Liver (tissue), 9 donors: ENCODE measurements around the gene SHOX. TPM values are rescaled to one million over a fixed set of nuclear protein-coding genes. Genes with fewer than 3 reads are reported as not detected.
"Not testable (repeated sequence)": the region's sequence is repeated elsewhere in the genome, so short reads cannot be mapped to it uniquely, and the experiment has no call there.

Source experiments
- DNase-seq: peaks from one replicate; pipeline ENCODE4 v3.0.0-alpha.2; 2017; ENCODE audit warnings: low spot score
- H3K27ac ChIP-seq, 2 donors: one replicate each; pipeline ENCODE4 v1.7.0; 2013; ENCODE audit warnings: inconsistent platforms in 2 of 2, low read length in 2 of 2, control low read depth in 1 of 2, low read depth in 1 of 2, mild to moderate bottlenecking in 1 of 2
- H3K27me3 ChIP-seq, 4 donors: one replicate each; pipeline versions ENCODE4 v1.6.1 to v1.7.0; 2013; ENCODE audit warnings: low read length in 3 of 4, inconsistent platforms in 1 of 4, mild to moderate bottlenecking in 1 of 4, moderate library complexity in 1 of 4; ENCODE audit not compliant: control insufficient read depth in 4 of 4, insufficient read depth in 4 of 4
- H3K36me3 ChIP-seq, 4 donors: one replicate each; pipeline versions ENCODE4 v1.6.1 to v1.7.0; 2013; ENCODE audit warnings: low read length in 3 of 4, mild to moderate bottlenecking in 3 of 4, low read depth in 1 of 4, moderate library complexity in 1 of 4; ENCODE audit not compliant: control insufficient read depth in 4 of 4, insufficient read depth in 3 of 4
- H3K4me1 ChIP-seq, 4 donors: one replicate each; pipeline versions ENCODE4 v1.6.1 to v1.7.0; 2013; ENCODE audit warnings: low read length in 3 of 4, mild to moderate bottlenecking in 3 of 4, moderate library complexity in 1 of 4; ENCODE audit not compliant: control insufficient read depth in 4 of 4, insufficient read depth in 4 of 4
- H3K4me3 ChIP-seq, 3 donors: one replicate each; pipeline versions ENCODE4 v1.6.1 to v1.7.0; 2013; ENCODE audit warnings: low read length in 3 of 3, control low read depth in 1 of 3, low read depth in 1 of 3, mild to moderate bottlenecking in 1 of 3
- H3K9ac ChIP-seq, 2 donors: one replicate each; pipeline ENCODE4 v1.7.0; 2013; ENCODE audit warnings: low read length in 2 of 2, mild to moderate bottlenecking in 2 of 2, moderate library complexity in 2 of 2, control low read depth in 1 of 2, low read depth in 1 of 2
- H3K9me3 ChIP-seq, 4 donors: one replicate each; pipeline versions ENCODE4 v1.6.1 to v1.7.0; 2013; ENCODE audit warnings: low read length in 3 of 4; ENCODE audit not compliant: control insufficient read depth in 4 of 4
- EGR1 ChIP-seq, 2 donors: IDR thresholded peaks; 2 replicates each; pipeline ENCODE4 v1.6.1; 2016 to 2018; ENCODE audit warnings: antibody characterized with exemption in 2 of 2, low read depth in 2 of 2
- FOXA1 ChIP-seq: IDR thresholded peaks from 2 replicates; pipeline ENCODE4 v1.6.1; 2016; ENCODE audit warnings: antibody characterized with exemption
- FOXA2 ChIP-seq: IDR thresholded peaks from 2 replicates; pipeline ENCODE4 v1.6.1; 2016; ENCODE audit warnings: antibody characterized with exemption
- GABPA ChIP-seq, 2 donors: IDR thresholded peaks in 1 of 2; conservative IDR thresholded peaks in 1 of 2; 2 replicates each; pipeline ENCODE4 v1.6.1; 2016; ENCODE audit warnings: antibody characterized with exemption in 2 of 2, mild to moderate bottlenecking in 1 of 2, moderate library complexity in 1 of 2
- HNF4A ChIP-seq, 2 donors: conservative IDR thresholded peaks; 2 replicates each; pipeline ENCODE4 v1.6.1; 2016; ENCODE audit warnings: antibody characterized with exemption in 2 of 2, mild to moderate bottlenecking in 2 of 2
- HNF4G ChIP-seq: IDR thresholded peaks from 2 replicates; pipeline ENCODE4 v1.6.1; 2016; ENCODE audit warnings: antibody characterized with exemption
- JUND ChIP-seq, 2 donors: IDR thresholded peaks; 2 replicates each; pipeline ENCODE4 v1.6.1; 2016; ENCODE audit warnings: antibody characterized with exemption in 2 of 2
- NR2F2 ChIP-seq: IDR thresholded peaks from 2 replicates; pipeline ENCODE4 v1.6.1; 2016; ENCODE audit warnings: antibody characterized with exemption
- RAD21 ChIP-seq, 2 donors: IDR thresholded peaks; 2 replicates each; pipeline ENCODE4 v1.6.1; 2016; ENCODE audit warnings: antibody characterized with exemption in 2 of 2, mild to moderate bottlenecking in 2 of 2
- RXRA ChIP-seq, 2 donors: IDR thresholded peaks; 2 replicates each; pipeline ENCODE4 v1.6.1; 2017 to 2018; ENCODE audit warnings: antibody characterized with exemption in 2 of 2, mild to moderate bottlenecking in 1 of 2
- SP1 ChIP-seq: IDR thresholded peaks from 2 replicates; pipeline ENCODE4 v1.6.1; 2018; ENCODE audit warnings: antibody characterized with exemption, mild to moderate bottlenecking
- TAF1 ChIP-seq: conservative IDR thresholded peaks from 2 replicates; pipeline ENCODE4 v1.6.1; 2016; ENCODE audit warnings: antibody characterized with exemption, mild to moderate bottlenecking
- WGBS: extraction: QIAGEN DNeasy Blood & Tissue Kit; methylation state at CpG from one replicate; pipeline ENCODE4 v1.1.7; 2013; 5-methylcytosine and 5-hydroxymethylcytosine counted together
- polyA plus RNA-seq, 2 donors: library from polyadenylated mRNA; stranded (reverse) in 1 of 2; unstranded in 1 of 2; fragments of 200-250 nt in 1 of 2; fragments of >200 nt in 1 of 2; fragmentation: Nextera tagmentation in 1 of 2; extraction: Ambion mirVana in 1 of 2; gene quantifications; one replicate each; pipeline versions ENCODE4 v1.2.1 to v1.2.3, GENCODE V29; 2013 to 2015
- total RNA-seq, 2 donors: library from RNA; depleted of rRNA; stranded (reverse); fragments of >200 nt; gene quantifications; one replicate each; pipeline ENCODE4 v1.2.3, GENCODE V29; 2014
- TF ChIP-seq, protein P1 (sequence below): IDR thresholded peaks from 2 replicates; pipeline ENCODE4 v1.6.1; 2016; ENCODE audit warnings: antibody characterized with exemption, mild to moderate bottlenecking
- TF ChIP-seq, protein P2 (sequence below): fragments of 150-350 bp; IDR thresholded peaks from 2 replicates; pipeline ENCODE4 v1.5.1; 2017; ENCODE audit warnings: improper control_type of control experiment, low read depth, low read length; ENCODE audit not compliant: missing input control
- TF ChIP-seq, protein P3 (sequence below): IDR thresholded peaks from 2 replicates; pipeline ENCODE4 v1.6.1; 2016; ENCODE audit warnings: antibody characterized with exemption
- TF ChIP-seq, protein P4 (sequence below): IDR thresholded peaks from 2 replicates; pipeline ENCODE4 v1.6.1; 2016; ENCODE audit warnings: antibody characterized with exemption
- TF ChIP-seq, protein P5 (sequence below): IDR thresholded peaks from 2 replicates; pipeline ENCODE4 v1.6.1; 2016; ENCODE audit warnings: antibody characterized with exemption
- donor health status: healthy.
- donor health status: healthy.
- donor health status: healthy.
- donor health status: healthy.
- donor health status: healthy.

The SHOX gene
- total and polyA plus RNA-seq, 4 donors = not detected

DNA sequence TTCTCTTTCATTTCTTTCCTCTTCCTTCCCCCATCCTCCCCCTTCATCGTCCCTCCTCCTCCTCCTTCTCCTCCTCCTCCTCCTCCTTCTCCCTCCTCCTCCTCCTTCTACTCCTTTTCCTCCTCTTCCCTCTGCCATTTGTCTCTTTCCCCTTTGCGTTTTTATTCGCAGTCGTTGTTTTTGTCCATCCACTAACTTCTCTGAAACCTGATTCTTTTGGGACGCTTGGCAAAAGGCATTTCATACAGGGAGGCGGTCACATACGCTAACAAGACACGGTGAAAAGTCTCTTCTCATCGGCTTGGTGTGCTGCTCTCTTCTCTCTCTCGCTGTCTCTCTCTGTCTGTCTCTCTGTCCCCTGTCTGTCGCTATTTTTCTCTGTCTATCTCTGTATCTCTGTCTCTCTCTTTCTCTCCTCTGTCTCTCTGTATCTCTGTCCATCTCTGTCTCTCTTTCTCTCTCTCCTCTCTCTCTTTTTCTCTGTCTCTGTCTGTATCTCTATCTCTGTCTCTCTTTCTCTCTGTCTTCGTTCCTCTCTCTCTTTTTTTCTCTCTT is 5.4 kb upstream of the SHOX start:
- H3K36me3 ChIP-seq = no peaks in the 10 kb centered on the region
- H3K4me1 ChIP-seq = peaks cover 0 to 7% (median 0%) of the 10 kb centered on the region in 4 donors
- H3K9me3 ChIP-seq = no peaks in the 10 kb centered on the region
- 12% methylated on average over 12 of the region's 12 CpGs for WGBS
- H3K9ac ChIP-seq = no peak overlapping the region
- H3K4me3 ChIP-seq = no peak overlapping the region
- peaks cover 0 to 15% (median 8%) of the 10 kb centered on the region in 4 donors for H3K27me3 ChIP-seq
- TF ChIP-seq HNF4G (no peak), TAF1 (no peak), EGR1 (IDR thresholded peaks at IDR 0.05; ENCODE audit: low read depth in 2 of 2) (no peak), FOXA2 (no peak), RAD21 (IDR thresholded peaks at IDR 0.05) (no peak), SP1 (no peak), FOXA1 (no peak), NR2F2 (no peak), GABPA (IDR thresholded peaks at IDR 0.05 in 1 of 2, conservative IDR thresholded peaks at IDR 0.05 in 1 of 2) (no peak), RXRA (IDR thresholded peaks at IDR 0.05) (no peak), JUND (IDR thresholded peaks at IDR 0.05) (no peak), HNF4A (conservative IDR thresholded peaks at IDR 0.05) (no peak)
- TF ChIP-seq, protein P1, sequence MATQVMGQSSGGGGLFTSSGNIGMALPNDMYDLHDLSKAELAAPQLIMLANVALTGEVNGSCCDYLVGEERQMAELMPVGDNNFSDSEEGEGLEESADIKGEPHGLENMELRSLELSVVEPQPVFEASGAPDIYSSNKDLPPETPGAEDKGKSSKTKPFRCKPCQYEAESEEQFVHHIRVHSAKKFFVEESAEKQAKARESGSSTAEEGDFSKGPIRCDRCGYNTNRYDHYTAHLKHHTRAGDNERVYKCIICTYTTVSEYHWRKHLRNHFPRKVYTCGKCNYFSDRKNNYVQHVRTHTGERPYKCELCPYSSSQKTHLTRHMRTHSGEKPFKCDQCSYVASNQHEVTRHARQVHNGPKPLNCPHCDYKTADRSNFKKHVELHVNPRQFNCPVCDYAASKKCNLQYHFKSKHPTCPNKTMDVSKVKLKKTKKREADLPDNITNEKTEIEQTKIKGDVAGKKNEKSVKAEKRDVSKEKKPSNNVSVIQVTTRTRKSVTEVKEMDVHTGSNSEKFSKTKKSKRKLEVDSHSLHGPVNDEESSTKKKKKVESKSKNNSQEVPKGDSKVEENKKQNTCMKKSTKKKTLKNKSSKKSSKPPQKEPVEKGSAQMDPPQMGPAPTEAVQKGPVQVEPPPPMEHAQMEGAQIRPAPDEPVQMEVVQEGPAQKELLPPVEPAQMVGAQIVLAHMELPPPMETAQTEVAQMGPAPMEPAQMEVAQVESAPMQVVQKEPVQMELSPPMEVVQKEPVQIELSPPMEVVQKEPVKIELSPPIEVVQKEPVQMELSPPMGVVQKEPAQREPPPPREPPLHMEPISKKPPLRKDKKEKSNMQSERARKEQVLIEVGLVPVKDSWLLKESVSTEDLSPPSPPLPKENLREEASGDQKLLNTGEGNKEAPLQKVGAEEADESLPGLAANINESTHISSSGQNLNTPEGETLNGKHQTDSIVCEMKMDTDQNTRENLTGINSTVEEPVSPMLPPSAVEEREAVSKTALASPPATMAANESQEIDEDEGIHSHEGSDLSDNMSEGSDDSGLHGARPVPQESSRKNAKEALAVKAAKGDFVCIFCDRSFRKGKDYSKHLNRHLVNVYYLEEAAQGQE = no peak
- TF ChIP-seq, protein P2, sequence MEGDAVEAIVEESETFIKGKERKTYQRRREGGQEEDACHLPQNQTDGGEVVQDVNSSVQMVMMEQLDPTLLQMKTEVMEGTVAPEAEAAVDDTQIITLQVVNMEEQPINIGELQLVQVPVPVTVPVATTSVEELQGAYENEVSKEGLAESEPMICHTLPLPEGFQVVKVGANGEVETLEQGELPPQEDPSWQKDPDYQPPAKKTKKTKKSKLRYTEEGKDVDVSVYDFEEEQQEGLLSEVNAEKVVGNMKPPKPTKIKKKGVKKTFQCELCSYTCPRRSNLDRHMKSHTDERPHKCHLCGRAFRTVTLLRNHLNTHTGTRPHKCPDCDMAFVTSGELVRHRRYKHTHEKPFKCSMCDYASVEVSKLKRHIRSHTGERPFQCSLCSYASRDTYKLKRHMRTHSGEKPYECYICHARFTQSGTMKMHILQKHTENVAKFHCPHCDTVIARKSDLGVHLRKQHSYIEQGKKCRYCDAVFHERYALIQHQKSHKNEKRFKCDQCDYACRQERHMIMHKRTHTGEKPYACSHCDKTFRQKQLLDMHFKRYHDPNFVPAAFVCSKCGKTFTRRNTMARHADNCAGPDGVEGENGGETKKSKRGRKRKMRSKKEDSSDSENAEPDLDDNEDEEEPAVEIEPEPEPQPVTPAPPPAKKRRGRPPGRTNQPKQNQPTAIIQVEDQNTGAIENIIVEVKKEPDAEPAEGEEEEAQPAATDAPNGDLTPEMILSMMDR = no peak
- TF ChIP-seq, protein P3, sequence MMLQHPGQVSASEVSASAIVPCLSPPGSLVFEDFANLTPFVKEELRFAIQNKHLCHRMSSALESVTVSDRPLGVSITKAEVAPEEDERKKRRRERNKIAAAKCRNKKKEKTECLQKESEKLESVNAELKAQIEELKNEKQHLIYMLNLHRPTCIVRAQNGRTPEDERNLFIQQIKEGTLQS = no peak
- TF ChIP-seq, protein P4, sequence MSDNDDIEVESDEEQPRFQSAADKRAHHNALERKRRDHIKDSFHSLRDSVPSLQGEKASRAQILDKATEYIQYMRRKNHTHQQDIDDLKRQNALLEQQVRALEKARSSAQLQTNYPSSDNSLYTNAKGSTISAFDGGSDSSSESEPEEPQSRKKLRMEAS = no peak
- TF ChIP-seq, protein P5, sequence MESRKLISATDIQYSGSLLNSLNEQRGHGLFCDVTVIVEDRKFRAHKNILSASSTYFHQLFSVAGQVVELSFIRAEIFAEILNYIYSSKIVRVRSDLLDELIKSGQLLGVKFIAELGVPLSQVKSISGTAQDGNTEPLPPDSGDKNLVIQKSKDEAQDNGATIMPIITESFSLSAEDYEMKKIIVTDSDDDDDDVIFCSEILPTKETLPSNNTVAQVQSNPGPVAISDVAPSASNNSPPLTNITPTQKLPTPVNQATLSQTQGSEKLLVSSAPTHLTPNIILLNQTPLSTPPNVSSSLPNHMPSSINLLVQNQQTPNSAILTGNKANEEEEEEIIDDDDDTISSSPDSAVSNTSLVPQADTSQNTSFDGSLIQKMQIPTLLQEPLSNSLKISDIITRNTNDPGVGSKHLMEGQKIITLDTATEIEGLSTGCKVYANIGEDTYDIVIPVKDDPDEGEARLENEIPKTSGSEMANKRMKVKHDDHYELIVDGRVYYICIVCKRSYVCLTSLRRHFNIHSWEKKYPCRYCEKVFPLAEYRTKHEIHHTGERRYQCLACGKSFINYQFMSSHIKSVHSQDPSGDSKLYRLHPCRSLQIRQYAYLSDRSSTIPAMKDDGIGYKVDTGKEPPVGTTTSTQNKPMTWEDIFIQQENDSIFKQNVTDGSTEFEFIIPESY = no peak
- DNase-seq = no peak
- H3K27ac ChIP-seq = no peak overlapping the region

DNA sequence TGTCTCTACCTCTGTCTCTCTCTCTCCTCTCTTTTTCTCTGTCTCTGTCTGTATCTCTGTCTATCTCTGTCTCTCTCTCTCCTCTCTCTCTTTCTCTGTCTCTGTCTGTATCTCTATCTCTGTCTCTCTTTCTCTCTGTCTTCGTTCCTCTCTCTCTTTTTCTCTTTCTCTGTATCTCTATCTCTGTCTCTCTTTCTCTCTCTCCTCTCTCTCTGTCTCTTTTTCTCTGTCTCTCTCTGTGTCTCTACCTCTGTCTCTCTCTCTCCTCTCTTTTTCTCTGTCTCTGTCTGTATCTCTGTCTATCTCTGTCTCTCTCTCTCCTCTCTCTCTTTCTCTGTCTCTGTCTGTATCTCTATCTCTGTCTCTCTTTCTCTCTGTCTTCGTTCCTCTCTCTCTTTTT is 4.5 kb upstream of the SHOX start:
- not testable (repeated sequence) for H3K9me3 ChIP-seq, H3K36me3 ChIP-seq, H3K9ac ChIP-seq, H3K4me3 ChIP-seq, H3K27ac ChIP-seq, H3K4me1 ChIP-seq, DNase-seq
- 38% methylated on average over 2 of the region's 2 CpGs for WGBS
- peaks cover 0 to 15% (median 8%) of the 10 kb centered on the region in 4 donors for H3K27me3 ChIP-seq
